ENCODE results near the gene DFFB.
A peak's percentile ranks its signal among the peaks of the same experiment; 100 is the strongest.

Gene DFFB

GRCh38 chr1:3907031-3907534 lies 49.8 kb downstream of the DFFB start:
- H3K4me3 ChIP-seq (ENCODE audit: low read depth, low read length) = no peak overlapping the region
- DNase-seq (ENCODE audit: low read depth) = peak; percentile 29
- TF ChIP-seq CTCF (IDR thresholded peaks at IDR 0.05; ENCODE audit: insufficient read depth, low read depth, low read length, missing control alignments) = peak; percentile 3

GRCh38 chr1:3907621-3908165 lies 50.4 kb downstream of the DFFB start:
- no peak overlapping the region for H3K4me3 ChIP-seq (ENCODE audit: low read depth, low read length)
- TF ChIP-seq CTCF (IDR thresholded peaks at IDR 0.05; ENCODE audit: insufficient read depth, low read depth, low read length, missing control alignments) = no peak
- no peak for DNase-seq (ENCODE audit: low read depth)

- H3K4me3 ChIP-seq (ENCODE audit: low read depth, low read length) = no peak overlapping the region
- DNase-seq (ENCODE audit: low read depth) = no peak
- TF ChIP-seq CTCF (IDR thresholded peaks at IDR 0.05; ENCODE audit: insufficient read depth, low read depth, low read length, missing control alignments) = no peak
Measured at GRCh38 chr1:3908886-3909517, 51.7 kb downstream of the DFFB start.

GRCh38 chr1:3909615-3910014 lies 52.3 kb downstream of the DFFB start:
- no peak for TF ChIP-seq CTCF (IDR thresholded peaks at IDR 0.05; ENCODE audit: insufficient read depth, low read depth, low read length, missing control alignments)
- H3K4me3 ChIP-seq (ENCODE audit: low read depth, low read length) = no peak overlapping the region
- DNase-seq (ENCODE audit: low read depth) = no peak

GRCh38 chr1:3910049-3910731 lies 52.9 kb downstream of the DFFB start:
- no peak for DNase-seq (ENCODE audit: low read depth)
- no peak for TF ChIP-seq CTCF (IDR thresholded peaks at IDR 0.05; ENCODE audit: insufficient read depth, low read depth, low read length, missing control alignments)
- H3K4me3 ChIP-seq (ENCODE audit: low read depth, low read length) = no peak overlapping the region

GRCh38 chr1:3910857-3911845 lies 53.9 kb downstream of the DFFB start:
- no peak overlapping the region for H3K4me3 ChIP-seq (ENCODE audit: low read depth, low read length)
- DNase-seq (ENCODE audit: low read depth) = peak; percentile 78
- TF ChIP-seq CTCF (IDR thresholded peaks at IDR 0.05; ENCODE audit: insufficient read depth, low read depth, low read length, missing control alignments) = peak; percentile 86

Data from GM12865 (cell line).